Neural cell (in vitro differentiated cells): ENCODE results near the gene SLX1A. TPM values are rescaled to one million over a fixed set of nuclear protein-coding genes. Genes with fewer than 3 reads are reported as not detected.
"Not testable (repeated sequence)": the region's sequence is repeated elsewhere in the genome, so short reads cannot be mapped to it uniquely, and the experiment has no call there.

ENCODE experiments used
- H2AFZ ChIP-seq: fragments of 200-600, 300-800 bp; sonication (generic), shearing (Covaris generic); 2 replicates; pipeline ENCODE4 v1.6.0; 2014; ENCODE audit warnings: low read depth, mild to moderate bottlenecking, antibody characterized with exemption, low read length, moderate library complexity
- H3F3A ChIP-seq: fragments of 200-600 bp; shearing (Covaris generic); 2 replicates; pipeline ENCODE4 v1.6.1; 2016; ENCODE audit warnings: mild to moderate bottlenecking, moderate library complexity, mixed read lengths, antibody characterized with exemption, low read length; ENCODE audit not compliant: insufficient read depth, poor library complexity, severe bottlenecking
- H3K27ac ChIP-seq: fragments of 200-600, 300-800 bp; sonication (generic), shearing (Covaris generic); 2 replicates; pipeline ENCODE4 v1.5.1; 2014; ENCODE audit warnings: mild to moderate bottlenecking, low read length, moderate library complexity
- H3K27me3 ChIP-seq: fragments of 300-800, 200-600 bp; sonication (generic), shearing (Covaris generic); 2 replicates; pipeline ENCODE4 v1.6.0; 2014; ENCODE audit warnings: mild to moderate bottlenecking, low read depth, low read length, moderate library complexity; ENCODE audit not compliant: insufficient read depth
- H3K36me3 ChIP-seq: fragments of 300-800, 200-600 bp; sonication (generic), shearing (Covaris generic); 2 replicates; pipeline ENCODE4 v1.5.1; 2014; ENCODE audit warnings: mild to moderate bottlenecking, antibody characterized with exemption, low read length, moderate library complexity; ENCODE audit not compliant: insufficient read depth
- H3K4me2 ChIP-seq: fragments of 300-800, 200-600 bp; sonication (generic), shearing (Covaris generic); 2 replicates; pipeline ENCODE4 v1.6.0; 2014; ENCODE audit warnings: mild to moderate bottlenecking, low read length
- H3K4me3 ChIP-seq: fragments of 300-800, 200-600 bp; sonication (generic), shearing (Covaris generic); 2 replicates; pipeline ENCODE4 v1.5.1; 2014; ENCODE audit warnings: mild to moderate bottlenecking, low read length, moderate library complexity
- H3K79me2 ChIP-seq: fragments of 200-600 bp; shearing (Covaris generic); replicated peaks from 2 replicates; pipeline ENCODE4 v1.6.0; 2014; ENCODE audit warnings: mild to moderate bottlenecking, low read length, moderate library complexity; ENCODE audit not compliant: insufficient read depth
- H3K9ac ChIP-seq: fragments of 300-800, 200-600 bp; sonication (generic), shearing (Covaris generic); 2 replicates; pipeline ENCODE4 v1.6.1; 2016; ENCODE audit warnings: mild to moderate bottlenecking, low read length, mixed read lengths
- H3K9me2 ChIP-seq: fragments of 200-600 bp; shearing (Covaris generic); 2 replicates; pipeline ENCODE4 v1.6.1; 2016; ENCODE audit warnings: mild to moderate bottlenecking, low read length, mixed read lengths; ENCODE audit not compliant: insufficient read depth
- H3K9me3 ChIP-seq: fragments of 200-600, 300-800 bp; sonication (generic), shearing (Covaris generic); 2 replicates; pipeline ENCODE4 v1.6.1; 2016; ENCODE audit warnings: mild to moderate bottlenecking, mixed run types, low read length, moderate library complexity, mixed read lengths
- H4K20me1 ChIP-seq: fragments of 200-600 bp; shearing (Covaris generic); 2 replicates; pipeline ENCODE4 v1.6.1; 2016; ENCODE audit warnings: mild to moderate bottlenecking, mixed run types; ENCODE audit not compliant: insufficient read depth
- EP300 ChIP-seq: fragments of 450-650 bp; conservative IDR thresholded peaks from 2 replicates; pipeline ENCODE4 v1.6.1; 2014; ENCODE audit warnings: antibody characterized with exemption, mild to moderate bottlenecking, moderate library complexity; ENCODE audit not compliant: poor library complexity, severe bottlenecking
- EZH2 ChIP-seq: fragments of 200-600, 300-800 bp; shearing (Covaris generic), sonication (generic); IDR thresholded peaks from 2 replicates; pipeline ENCODE4 v1.6.1; 2014; ENCODE audit warnings: antibody characterized with exemption, low read length, borderline replicate concordance, mild to moderate bottlenecking; ENCODE audit not compliant: insufficient read depth, poor library complexity, severe bottlenecking
- MXI1 ChIP-seq: fragments of 450-650 bp; conservative IDR thresholded peaks from 2 replicates; pipeline ENCODE4 v1.6.1; 2014; ENCODE audit warnings: antibody characterized with exemption, mild to moderate bottlenecking; ENCODE audit not compliant: poor library complexity, severe bottlenecking
- POLR2AphosphoS5 ChIP-seq: IDR thresholded peaks from 2 replicates; pipeline ENCODE4 v1.6.1; 2012
- RAD21 ChIP-seq: fragments of 450-650 bp; conservative IDR thresholded peaks from 2 replicates; pipeline ENCODE4 v1.6.1; 2014; ENCODE audit warnings: antibody characterized with exemption, mild to moderate bottlenecking, moderate library complexity
- SMC3 ChIP-seq: fragments of 450-650 bp; conservative IDR thresholded peaks from 2 replicates; pipeline ENCODE4 v1.6.1; 2014; ENCODE audit warnings: antibody characterized with exemption, mild to moderate bottlenecking, moderate library complexity; ENCODE audit not compliant: poor library complexity
- TAF1 ChIP-seq: IDR thresholded peaks from 2 replicates; pipeline ENCODE4 v1.6.1; 2012; ENCODE audit warnings: low read depth
- polyA minus RNA-seq: library from RNA; depleted of rRNA, polyadenylated mRNA; stranded (reverse); fragments of >200 nt; gene quantifications from 2 replicates; pipeline ENCODE4 v1.2.3, GENCODE V29; 2014
- polyA plus RNA-seq: library from polyadenylated mRNA; depleted of rRNA; stranded (reverse); fragments of >200 nt; gene quantifications from 2 replicates; pipeline ENCODE4 v1.2.3, GENCODE V29; 2014
- TF ChIP-seq, protein P1 (sequence below): fragments of 450-650 bp; IDR thresholded peaks from 2 replicates; pipeline ENCODE4 v1.5.1; 2014; ENCODE audit warnings: antibody characterized with exemption, mild to moderate bottlenecking, moderate library complexity; ENCODE audit not compliant: poor library complexity, severe bottlenecking
- TF ChIP-seq, protein P2 (sequence below): IDR thresholded peaks from 2 replicates; pipeline ENCODE4 v1.6.1; 2012; ENCODE audit warnings: borderline replicate concordance

Gene SLX1A
- 22.8 and 43.4 TPM in 2 replicates for polyA plus RNA-seq
- polyA minus RNA-seq, result 12.2 and 16.3 TPM in 2 replicates

DNA sequence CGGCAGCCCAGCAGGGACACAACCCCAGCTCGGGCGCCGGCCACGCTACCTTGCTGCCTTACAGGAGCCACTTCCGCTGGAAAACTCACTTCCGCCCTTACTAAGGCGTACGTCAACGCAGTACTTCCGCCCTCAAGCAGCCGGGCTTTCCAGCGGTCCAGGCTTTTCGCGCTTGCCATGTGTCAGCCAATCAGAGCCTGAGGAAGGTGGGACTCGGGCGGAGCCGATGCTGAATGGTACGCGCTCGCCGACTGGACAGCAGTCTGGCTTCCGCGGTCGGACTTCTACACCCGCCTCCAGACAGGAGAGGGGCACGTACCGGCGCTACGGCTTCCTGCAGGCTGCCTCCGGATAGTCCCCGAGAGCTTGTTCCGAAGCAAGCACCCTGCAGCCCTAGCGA lies at the start of gene SLX1A, which contains the start of gene BOLA2B:
SLX1A (plus strand) TSS at position 261 of the 400 bp plus-strand sequence. CDS start 210 bp downstream, outside the sequence.
BOLA2B (minus strand) TSS at position 52 of the 400 bp plus-strand sequence. CDS start 71 bp downstream, outside the sequence.
- not testable (repeated sequence) for H3K79me2 ChIP-seq, H3K36me3 ChIP-seq, H3K4me2 ChIP-seq, H4K20me1 ChIP-seq, H3K9me3 ChIP-seq, H3K27me3 ChIP-seq, H3K9ac ChIP-seq, H3K27ac ChIP-seq, H2AFZ ChIP-seq, H3K9me2 ChIP-seq, H3F3A ChIP-seq
- H3K4me3 ChIP-seq, result peak within 1 kb of the TSS; percentile 51

DNA sequence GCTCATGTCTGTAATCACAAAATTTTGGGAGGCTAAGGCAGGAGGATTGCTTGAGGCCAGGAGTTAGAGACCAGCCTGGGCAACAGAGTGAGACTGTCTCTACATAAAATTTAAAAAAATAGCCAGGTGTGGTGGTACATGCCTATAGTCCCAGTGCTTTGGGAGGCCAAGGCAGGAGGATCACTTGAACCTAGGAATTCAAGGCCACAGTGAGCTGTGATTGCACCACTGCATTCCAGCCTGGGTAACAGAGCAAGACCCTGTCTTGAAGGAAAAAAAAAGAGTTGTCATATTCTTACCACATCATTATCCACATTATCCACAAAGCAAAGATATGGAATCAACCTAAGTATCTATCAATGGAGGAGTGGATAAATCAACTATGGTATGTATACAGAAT lies 49.7 kb upstream of the SLX1A start:
- H2AFZ ChIP-seq, result no peak overlapping the region
- no peaks in the 10 kb centered on the region for H3K9me2 ChIP-seq
- H4K20me1 ChIP-seq, result no peaks in the 10 kb centered on the region
- H3K4me3 ChIP-seq, result no peak overlapping the region
- no peak overlapping the region for H3K4me2 ChIP-seq
- H3K27ac ChIP-seq, result no peak overlapping the region
- no peaks in the 10 kb centered on the region for H3K36me3 ChIP-seq
- TF ChIP-seq SMC3, result no peak
- no peak for TF ChIP-seq RAD21
- TF ChIP-seq TAF1, result no peak
- TF ChIP-seq, protein P1, sequence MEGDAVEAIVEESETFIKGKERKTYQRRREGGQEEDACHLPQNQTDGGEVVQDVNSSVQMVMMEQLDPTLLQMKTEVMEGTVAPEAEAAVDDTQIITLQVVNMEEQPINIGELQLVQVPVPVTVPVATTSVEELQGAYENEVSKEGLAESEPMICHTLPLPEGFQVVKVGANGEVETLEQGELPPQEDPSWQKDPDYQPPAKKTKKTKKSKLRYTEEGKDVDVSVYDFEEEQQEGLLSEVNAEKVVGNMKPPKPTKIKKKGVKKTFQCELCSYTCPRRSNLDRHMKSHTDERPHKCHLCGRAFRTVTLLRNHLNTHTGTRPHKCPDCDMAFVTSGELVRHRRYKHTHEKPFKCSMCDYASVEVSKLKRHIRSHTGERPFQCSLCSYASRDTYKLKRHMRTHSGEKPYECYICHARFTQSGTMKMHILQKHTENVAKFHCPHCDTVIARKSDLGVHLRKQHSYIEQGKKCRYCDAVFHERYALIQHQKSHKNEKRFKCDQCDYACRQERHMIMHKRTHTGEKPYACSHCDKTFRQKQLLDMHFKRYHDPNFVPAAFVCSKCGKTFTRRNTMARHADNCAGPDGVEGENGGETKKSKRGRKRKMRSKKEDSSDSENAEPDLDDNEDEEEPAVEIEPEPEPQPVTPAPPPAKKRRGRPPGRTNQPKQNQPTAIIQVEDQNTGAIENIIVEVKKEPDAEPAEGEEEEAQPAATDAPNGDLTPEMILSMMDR, result no peak
- no peak for TF ChIP-seq MXI1
- no peak for TF ChIP-seq EZH2
- TF ChIP-seq POLR2AphosphoS5, result no peak
- TF ChIP-seq EP300, result no peak
- no peaks in the 10 kb centered on the region for H3F3A ChIP-seq
- no peaks in the 10 kb centered on the region for H3K27me3 ChIP-seq
- no peaks in the 10 kb centered on the region for H3K9me3 ChIP-seq
- H3K79me2 ChIP-seq, result no peaks in the 10 kb centered on the region
- no peak overlapping the region for H3K9ac ChIP-seq

DNA sequence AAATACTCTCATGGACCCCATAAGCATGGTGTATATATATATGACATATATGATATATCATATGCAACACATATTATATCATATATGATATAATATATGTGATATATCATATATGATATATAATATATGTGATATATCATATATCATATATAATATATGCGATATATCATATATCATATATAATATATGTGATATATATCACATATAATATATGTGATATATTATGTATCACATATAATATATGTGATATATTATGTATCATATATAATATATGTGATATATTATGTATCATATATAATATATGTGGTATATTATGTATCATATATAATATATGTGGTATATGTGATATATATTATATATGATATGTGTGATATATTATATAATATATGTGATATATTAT lies 48.8 kb upstream of the SLX1A start:
- no peak overlapping the region for H2AFZ ChIP-seq
- H3K4me2 ChIP-seq, result no peak overlapping the region
- H3K4me3 ChIP-seq, result no peak overlapping the region
- H3K9me3 ChIP-seq, result no peaks in the 10 kb centered on the region
- no peak overlapping the region for H3K9ac ChIP-seq
- H3K9me2 ChIP-seq, result no peaks in the 10 kb centered on the region
- no peaks in the 10 kb centered on the region for H4K20me1 ChIP-seq
- H3K36me3 ChIP-seq, result no peaks in the 10 kb centered on the region
- H3F3A ChIP-seq, result no peaks in the 10 kb centered on the region
- H3K27ac ChIP-seq, result no peak overlapping the region
- no peaks in the 10 kb centered on the region for H3K79me2 ChIP-seq
- no peak for TF ChIP-seq SMC3
- TF ChIP-seq, protein P2, sequence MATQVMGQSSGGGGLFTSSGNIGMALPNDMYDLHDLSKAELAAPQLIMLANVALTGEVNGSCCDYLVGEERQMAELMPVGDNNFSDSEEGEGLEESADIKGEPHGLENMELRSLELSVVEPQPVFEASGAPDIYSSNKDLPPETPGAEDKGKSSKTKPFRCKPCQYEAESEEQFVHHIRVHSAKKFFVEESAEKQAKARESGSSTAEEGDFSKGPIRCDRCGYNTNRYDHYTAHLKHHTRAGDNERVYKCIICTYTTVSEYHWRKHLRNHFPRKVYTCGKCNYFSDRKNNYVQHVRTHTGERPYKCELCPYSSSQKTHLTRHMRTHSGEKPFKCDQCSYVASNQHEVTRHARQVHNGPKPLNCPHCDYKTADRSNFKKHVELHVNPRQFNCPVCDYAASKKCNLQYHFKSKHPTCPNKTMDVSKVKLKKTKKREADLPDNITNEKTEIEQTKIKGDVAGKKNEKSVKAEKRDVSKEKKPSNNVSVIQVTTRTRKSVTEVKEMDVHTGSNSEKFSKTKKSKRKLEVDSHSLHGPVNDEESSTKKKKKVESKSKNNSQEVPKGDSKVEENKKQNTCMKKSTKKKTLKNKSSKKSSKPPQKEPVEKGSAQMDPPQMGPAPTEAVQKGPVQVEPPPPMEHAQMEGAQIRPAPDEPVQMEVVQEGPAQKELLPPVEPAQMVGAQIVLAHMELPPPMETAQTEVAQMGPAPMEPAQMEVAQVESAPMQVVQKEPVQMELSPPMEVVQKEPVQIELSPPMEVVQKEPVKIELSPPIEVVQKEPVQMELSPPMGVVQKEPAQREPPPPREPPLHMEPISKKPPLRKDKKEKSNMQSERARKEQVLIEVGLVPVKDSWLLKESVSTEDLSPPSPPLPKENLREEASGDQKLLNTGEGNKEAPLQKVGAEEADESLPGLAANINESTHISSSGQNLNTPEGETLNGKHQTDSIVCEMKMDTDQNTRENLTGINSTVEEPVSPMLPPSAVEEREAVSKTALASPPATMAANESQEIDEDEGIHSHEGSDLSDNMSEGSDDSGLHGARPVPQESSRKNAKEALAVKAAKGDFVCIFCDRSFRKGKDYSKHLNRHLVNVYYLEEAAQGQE, result no peak
- no peak for TF ChIP-seq EP300
- no peak for TF ChIP-seq EZH2
- TF ChIP-seq POLR2AphosphoS5, result no peak
- no peaks in the 10 kb centered on the region for H3K27me3 ChIP-seq
